Activated CD4-positive, alpha-beta T cell treated with anti-CD3 and anti-CD28 coated beads, Interleukin-2, amount 10 ng/mL, durations not matched to agents 24 days and 14 days (primary cell): ENCODE measurements around the gene BLCAP. TPM values are rescaled to one million over a fixed set of nuclear protein-coding genes. Genes with fewer than 3 reads are reported as not detected.
"Not testable (repeated sequence)": the region's sequence is repeated elsewhere in the genome, so short reads cannot be mapped to it uniquely, and the experiment has no call there.

ENCODE experiments used
- DNase-seq: peaks from one replicate; pipeline ENCODE4 v3.0.0; 2022
- H3K27ac Mint-ChIP-seq: one replicate; pipeline ENCODE4 v1.8.0; 2022; ENCODE audit warnings: mild to moderate bottlenecking, mixed read lengths
- H3K27me3 Mint-ChIP-seq: one replicate; pipeline ENCODE4 v1.8.0; 2022; ENCODE audit warnings: mixed read lengths
- H3K36me3 Mint-ChIP-seq: one replicate; pipeline ENCODE4 v1.8.0; 2022; ENCODE audit warnings: low read depth, mild to moderate bottlenecking, mixed read lengths
- H3K4me1 Mint-ChIP-seq: one replicate; pipeline ENCODE4 v1.8.0; 2021; ENCODE audit warnings: mixed read lengths
- H3K4me3 Mint-ChIP-seq: one replicate; pipeline ENCODE4 v1.8.0; 2022; ENCODE audit warnings: mild to moderate bottlenecking, moderate library complexity, mixed read lengths
- H3K9me3 Mint-ChIP-seq: one replicate; pipeline ENCODE4 v1.8.0; 2021; ENCODE audit warnings: mixed read lengths
- intact Hi-C: fragments of 100-400 bp; cut with micrococcal nuclease; formaldehyde crosslinking; loops from one replicate; pipeline ENCODE4 v1.15.1; 2023
- total RNA-seq: library from RNA; stranded (reverse); gene quantifications from 2 replicates; pipeline ENCODE4 v1.2.3, GENCODE V29; 2022

BLCAP gene
- total RNA-seq, 1 donor from 2014 or later: 31.7 TPM

DNA sequence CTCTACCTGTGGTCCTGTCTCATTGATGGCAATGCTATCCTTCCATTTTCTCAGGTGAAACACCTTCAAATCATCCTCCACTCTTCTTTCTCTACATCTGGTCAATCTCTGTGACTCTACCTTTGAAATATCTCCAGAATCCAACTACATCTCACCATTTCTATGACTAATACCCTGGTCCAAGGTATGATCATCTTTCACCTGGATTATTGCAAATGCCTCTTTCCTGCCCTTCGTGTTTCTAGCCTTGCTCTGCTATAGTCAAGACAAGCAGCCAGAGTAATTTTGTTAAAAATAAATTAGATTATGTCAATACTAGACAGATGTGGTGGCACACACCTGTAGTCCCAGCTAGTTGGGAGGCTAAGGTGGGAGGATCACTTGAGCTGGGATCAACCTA lies 17.8 kb upstream of the BLCAP start:
- intact Hi-C loops: no loop called here
- no peak overlapping the region for H3K4me3 Mint-ChIP-seq

DNA sequence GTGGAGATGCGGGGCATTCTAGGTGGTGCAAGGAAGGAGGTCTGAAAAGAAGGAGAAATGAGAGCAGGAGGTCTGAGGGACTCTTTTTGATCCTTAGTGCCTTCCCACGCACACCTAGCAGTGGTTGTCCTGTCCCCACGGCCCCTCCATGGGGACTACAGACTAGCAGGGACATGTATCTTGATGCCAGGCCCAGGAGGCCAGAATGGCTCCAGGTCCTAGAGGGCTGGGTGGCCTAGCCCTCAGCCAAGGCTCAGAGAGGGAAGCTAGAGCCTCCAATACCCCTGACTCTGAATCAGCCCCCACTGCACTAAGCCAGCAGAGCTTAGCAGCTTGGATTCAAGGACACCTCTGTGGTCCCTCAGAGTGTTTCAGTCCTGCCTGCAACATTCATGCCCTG lies 16.7 kb upstream of the BLCAP start:
- Mint-ChIP-seq H3K9me3 (no peaks in the 10 kb centered on the region), H3K27ac (no peak overlapping the region), H3K4me1 (no peaks in the 10 kb centered on the region), H3K27me3 (peaks cover 7% of the 10 kb centered on the region), H3K36me3 (no peaks in the 10 kb centered on the region), H3K4me3 (no peak overlapping the region)
- DNase-seq: no peak
- intact Hi-C loops: no loop called here

More for the DNA sequence above, 17.8 kb upstream of the BLCAP start:
- Mint-ChIP-seq H3K27me3 (peaks cover 9% of the 10 kb centered on the region), H3K27ac (no peak overlapping the region), H3K36me3 (no peaks in the 10 kb centered on the region), H3K4me1 (no peaks in the 10 kb centered on the region), H3K9me3 (no peaks in the 10 kb centered on the region)
- no peak for DNase-seq

DNA sequence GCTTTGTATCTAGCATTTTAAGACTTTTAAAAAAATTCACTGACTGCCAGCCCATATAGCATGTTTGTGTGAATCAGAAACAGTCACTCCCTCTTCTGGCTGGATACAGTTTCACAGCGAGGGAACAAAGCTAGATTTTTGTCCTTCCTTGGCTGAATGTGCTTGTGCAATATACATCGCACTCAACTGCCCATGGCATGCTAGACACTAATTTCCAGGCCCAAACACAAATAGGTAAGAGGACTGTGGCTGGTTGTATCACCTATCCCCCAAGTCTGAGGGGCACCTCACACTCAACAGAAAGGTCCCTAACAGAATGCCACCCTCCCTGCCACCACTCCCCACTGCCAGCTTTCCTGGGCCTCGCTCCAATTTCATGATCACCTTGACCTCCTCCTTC lies 16.2 kb upstream of the BLCAP start:
- no peaks in the 10 kb centered on the region for H3K36me3 Mint-ChIP-seq
- H3K27ac Mint-ChIP-seq: no peak overlapping the region
- no peak overlapping the region for H3K4me3 Mint-ChIP-seq
- intact Hi-C loops: no loop called here
- peaks cover 10% of the 10 kb centered on the region for H3K27me3 Mint-ChIP-seq
- no peaks in the 10 kb centered on the region for H3K9me3 Mint-ChIP-seq
- H3K4me1 Mint-ChIP-seq: no peaks in the 10 kb centered on the region
- no peak for DNase-seq

DNA sequence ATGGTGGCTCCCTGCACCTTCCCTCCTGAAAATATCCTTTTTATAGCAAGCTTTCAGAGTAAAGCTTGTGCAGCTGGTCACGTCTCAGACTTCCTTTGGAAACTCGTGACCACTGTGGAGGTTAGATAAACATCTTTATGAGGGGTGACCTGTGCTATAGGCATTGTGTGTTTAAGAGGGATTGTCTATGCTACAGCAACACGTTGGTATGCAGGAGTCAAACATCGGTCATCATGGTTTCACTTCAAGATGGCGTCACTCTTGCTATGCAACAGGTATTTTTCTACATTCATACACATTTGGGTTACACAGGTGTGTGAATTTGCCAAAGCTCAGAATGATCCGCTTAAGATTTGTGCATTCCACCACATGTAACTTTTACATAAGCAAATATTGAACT lies 14.6 kb upstream of the BLCAP start:
- Mint-ChIP-seq H3K4me3 (no peak overlapping the region), H3K9me3 (no peaks in the 10 kb centered on the region)
- intact Hi-C loops: no loop called here

DNA sequence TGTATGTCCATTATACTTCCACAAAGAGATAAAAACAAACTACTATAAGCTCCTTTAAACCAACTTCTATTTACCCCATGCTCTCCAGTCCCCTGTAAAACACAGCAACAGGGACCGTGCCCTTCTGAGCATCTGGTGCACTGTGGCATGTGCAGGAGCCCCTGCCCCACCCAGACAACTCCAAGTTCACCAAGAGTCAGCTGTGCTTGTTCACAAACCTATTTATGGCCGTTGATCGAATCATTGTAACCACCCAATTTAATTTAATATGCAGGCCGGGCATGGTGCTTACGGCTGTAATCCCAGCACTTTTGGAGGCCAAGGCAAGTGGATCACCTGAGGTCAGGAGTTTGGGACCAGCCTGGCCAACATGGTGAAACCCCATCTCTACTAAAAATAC lies 13.7 kb upstream of the BLCAP start:
- no peak for DNase-seq
- no peak overlapping the region for H3K4me3 Mint-ChIP-seq
- no peaks in the 10 kb centered on the region for H3K4me1 Mint-ChIP-seq
- peaks cover 19% of the 10 kb centered on the region for H3K27me3 Mint-ChIP-seq
- no peaks in the 10 kb centered on the region for H3K36me3 Mint-ChIP-seq
- H3K27ac Mint-ChIP-seq: no peak overlapping the region
- intact Hi-C loops: no loop called here
- H3K9me3 Mint-ChIP-seq: no peaks in the 10 kb centered on the region

More for the DNA sequence above, 14.6 kb upstream of the BLCAP start:
- Mint-ChIP-seq H3K27ac (no peak overlapping the region), H3K4me1 (no peaks in the 10 kb centered on the region), H3K36me3 (no peaks in the 10 kb centered on the region), H3K27me3 (peaks cover 15% of the 10 kb centered on the region)
- DNase-seq: no peak

DNA sequence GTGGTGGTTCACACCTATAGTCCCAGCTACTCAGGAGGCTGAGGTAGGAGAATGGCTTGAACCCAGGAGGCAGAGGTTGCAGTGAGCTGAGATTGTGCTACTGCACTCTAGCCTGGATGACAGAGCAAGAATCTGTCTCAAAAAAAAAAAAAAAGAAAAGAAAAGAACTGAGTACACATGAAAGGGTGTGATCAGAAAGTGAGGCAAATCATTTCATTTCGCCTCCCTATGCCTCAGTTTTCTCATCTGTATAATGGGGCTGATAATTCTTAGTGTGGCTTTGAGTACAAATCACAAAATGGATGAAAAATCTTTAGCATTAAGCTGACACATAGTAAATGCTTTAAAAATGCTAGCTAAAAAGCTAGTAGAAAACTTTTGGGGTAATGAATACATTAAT lies 13.2 kb upstream of the BLCAP start:
- H3K27me3 Mint-ChIP-seq: peaks cover 19% of the 10 kb centered on the region
- H3K4me3 Mint-ChIP-seq, H3K36me3 Mint-ChIP-seq, H3K27ac Mint-ChIP-seq, DNase-seq, H3K4me1 Mint-ChIP-seq, H3K9me3 Mint-ChIP-seq, intact Hi-C loops: not testable (repeated sequence)

DNA sequence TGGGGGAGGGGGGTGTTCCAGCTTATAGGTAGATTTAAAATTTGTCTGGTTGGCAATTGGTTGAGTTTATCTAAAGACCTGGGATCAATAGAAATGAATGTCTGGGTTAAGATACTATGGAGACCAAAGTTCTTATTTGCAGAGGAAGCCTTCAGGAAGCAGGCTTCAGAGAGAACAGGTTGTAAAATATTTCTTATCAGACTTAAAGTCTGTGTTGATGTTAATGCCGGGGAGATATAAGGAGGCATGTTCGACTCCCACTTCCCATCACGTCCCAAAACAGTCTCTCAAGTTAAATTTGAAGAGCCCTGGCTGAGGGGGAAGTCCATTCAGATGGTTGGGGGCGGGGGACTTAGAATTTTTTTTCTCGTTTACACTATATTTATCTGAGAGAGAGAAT lies 12.3 kb upstream of the BLCAP start:
- DNase-seq: no peak
- Mint-ChIP-seq H3K36me3 (no peaks in the 10 kb centered on the region), H3K4me1 (no peaks in the 10 kb centered on the region), H3K4me3 (no peak overlapping the region), H3K27me3 (peaks cover 17% of the 10 kb centered on the region), H3K9me3 (no peaks in the 10 kb centered on the region), H3K27ac (no peak overlapping the region)
- intact Hi-C loops: no loop called here

DNA sequence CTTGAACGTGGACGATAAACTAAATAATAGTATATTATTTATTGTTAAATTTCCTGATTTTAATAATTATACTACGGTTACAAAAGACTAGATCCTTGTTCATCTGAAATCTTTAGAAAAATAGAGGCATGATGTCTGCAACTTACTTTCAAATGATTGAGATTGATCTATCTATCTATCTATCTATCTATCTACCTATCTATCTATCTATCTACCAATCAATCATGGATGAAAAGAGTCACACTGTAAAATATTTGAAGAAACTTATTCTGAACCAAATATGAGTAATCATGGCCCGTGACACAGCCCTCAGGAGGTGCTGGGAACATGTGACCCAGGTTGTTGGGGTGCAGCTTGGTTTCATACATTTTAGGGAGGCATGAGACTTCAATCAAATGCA lies 11.7 kb upstream of the BLCAP start:
- DNase-seq: no peak

DNA sequence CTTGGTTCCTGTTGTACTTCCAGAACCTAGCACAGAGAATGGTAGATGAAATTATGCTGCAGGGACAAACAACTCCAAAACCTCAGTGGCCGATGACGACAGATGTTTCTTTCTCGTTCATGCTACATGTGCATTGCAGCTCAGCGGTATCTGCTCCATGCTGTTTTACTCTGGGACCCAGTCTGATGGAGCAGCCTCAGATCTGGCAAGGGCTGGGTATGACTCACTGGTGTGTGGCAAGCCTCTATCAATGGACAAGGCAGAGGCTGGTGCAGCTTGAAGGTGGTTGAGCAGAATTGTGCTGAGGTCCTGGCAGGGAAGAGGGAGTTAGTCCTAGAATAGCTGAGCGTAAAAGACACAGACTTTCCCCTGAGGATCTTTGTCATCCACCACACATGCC lies 10.3 kb upstream of the BLCAP start:
- H3K9me3 Mint-ChIP-seq: no peaks in the 10 kb centered on the region
- DNase-seq: no peak
- H3K27me3 Mint-ChIP-seq: peaks cover 15% of the 10 kb centered on the region
- H3K4me3 Mint-ChIP-seq: no peak overlapping the region
- H3K36me3 Mint-ChIP-seq: no peaks in the 10 kb centered on the region
- no peak overlapping the region for H3K27ac Mint-ChIP-seq
- intact Hi-C loops: no loop called here
- peaks cover 6% of the 10 kb centered on the region for H3K4me1 Mint-ChIP-seq

More for the DNA sequence above, 11.7 kb upstream of the BLCAP start:
- no peak overlapping the region for H3K27ac Mint-ChIP-seq
- H3K4me1 Mint-ChIP-seq: peaks cover 4% of the 10 kb centered on the region
- no peaks in the 10 kb centered on the region for H3K9me3 Mint-ChIP-seq
- peaks cover 17% of the 10 kb centered on the region for H3K27me3 Mint-ChIP-seq
- H3K4me3 Mint-ChIP-seq: no peak overlapping the region
- intact Hi-C loops: no loop called here
- no peaks in the 10 kb centered on the region for H3K36me3 Mint-ChIP-seq

DNA sequence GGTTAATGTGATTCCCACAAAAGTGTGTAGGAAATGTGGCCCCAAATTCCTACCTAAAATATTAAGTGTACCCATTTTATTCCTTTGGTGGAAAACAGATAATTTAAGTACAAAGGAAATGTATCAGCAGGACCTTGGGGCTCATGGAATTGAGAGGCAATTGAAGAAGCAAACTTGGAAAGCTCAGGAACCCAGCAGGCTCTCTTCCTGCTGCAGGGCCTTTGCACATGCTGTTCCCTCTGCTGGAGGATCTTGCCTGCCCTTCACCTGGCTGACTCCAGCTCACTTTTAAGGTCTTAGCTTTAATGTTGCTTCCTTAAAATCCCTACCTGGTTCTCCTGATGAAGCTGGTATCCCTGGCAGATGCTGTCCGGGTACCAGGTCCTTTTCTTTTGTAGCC lies 9.8 kb upstream of the BLCAP start:
- intact Hi-C loops: no loop called here
- DNase-seq: no peak
- peaks cover 15% of the 10 kb centered on the region for H3K27me3 Mint-ChIP-seq
- no peak overlapping the region for H3K4me3 Mint-ChIP-seq
- H3K9me3 Mint-ChIP-seq: no peaks in the 10 kb centered on the region
- no peak overlapping the region for H3K27ac Mint-ChIP-seq
- H3K36me3 Mint-ChIP-seq: no peaks in the 10 kb centered on the region
- peaks cover 6% of the 10 kb centered on the region for H3K4me1 Mint-ChIP-seq

DNA sequence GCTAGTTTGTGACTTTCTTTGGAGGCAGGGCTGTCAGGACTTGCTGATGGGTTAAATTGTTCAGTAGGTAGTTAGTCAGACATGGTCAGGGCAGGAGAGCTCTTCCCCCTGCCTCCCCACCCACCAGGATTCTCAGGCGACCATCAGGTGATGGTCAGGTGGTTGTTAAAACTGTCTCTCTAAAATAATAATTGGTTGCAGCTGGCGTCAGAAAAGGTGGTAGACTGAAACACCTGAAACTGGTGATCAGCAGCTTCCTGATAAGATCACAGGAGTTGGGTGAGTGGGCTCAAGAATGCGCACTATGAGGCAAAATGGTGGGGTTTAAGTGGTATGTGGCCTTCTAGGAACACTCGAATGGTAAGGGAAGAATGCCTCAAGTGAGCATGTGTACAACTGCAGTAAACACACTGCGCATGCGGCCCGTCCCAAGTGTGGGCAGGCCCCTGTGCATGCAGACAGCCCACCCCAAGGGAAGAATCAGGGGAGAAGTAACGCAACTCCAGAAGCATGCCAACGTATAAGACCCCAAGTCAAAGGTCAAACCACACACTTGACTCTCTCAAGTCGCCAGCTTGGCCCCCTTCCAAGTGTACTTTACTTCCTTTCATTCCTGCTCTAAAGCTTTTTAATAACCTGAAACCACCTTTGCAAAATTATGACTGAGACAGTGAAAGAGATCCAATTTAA lies 7.9 kb upstream of the BLCAP start:
- H3K4me3 Mint-ChIP-seq: no peak overlapping the region
- no peaks in the 10 kb centered on the region for H3K9me3 Mint-ChIP-seq
- intact Hi-C loops: loop anchor here (2.0 kb wide), 1 partner anchor 151 kb away; no protein-coding TSS in a partner anchor
- DNase-seq: no peak
- peaks cover 12% of the 10 kb centered on the region for H3K27me3 Mint-ChIP-seq
- H3K4me1 Mint-ChIP-seq: peaks cover 6% of the 10 kb centered on the region
- no peaks in the 10 kb centered on the region for H3K36me3 Mint-ChIP-seq
- no peak overlapping the region for H3K27ac Mint-ChIP-seq

DNA sequence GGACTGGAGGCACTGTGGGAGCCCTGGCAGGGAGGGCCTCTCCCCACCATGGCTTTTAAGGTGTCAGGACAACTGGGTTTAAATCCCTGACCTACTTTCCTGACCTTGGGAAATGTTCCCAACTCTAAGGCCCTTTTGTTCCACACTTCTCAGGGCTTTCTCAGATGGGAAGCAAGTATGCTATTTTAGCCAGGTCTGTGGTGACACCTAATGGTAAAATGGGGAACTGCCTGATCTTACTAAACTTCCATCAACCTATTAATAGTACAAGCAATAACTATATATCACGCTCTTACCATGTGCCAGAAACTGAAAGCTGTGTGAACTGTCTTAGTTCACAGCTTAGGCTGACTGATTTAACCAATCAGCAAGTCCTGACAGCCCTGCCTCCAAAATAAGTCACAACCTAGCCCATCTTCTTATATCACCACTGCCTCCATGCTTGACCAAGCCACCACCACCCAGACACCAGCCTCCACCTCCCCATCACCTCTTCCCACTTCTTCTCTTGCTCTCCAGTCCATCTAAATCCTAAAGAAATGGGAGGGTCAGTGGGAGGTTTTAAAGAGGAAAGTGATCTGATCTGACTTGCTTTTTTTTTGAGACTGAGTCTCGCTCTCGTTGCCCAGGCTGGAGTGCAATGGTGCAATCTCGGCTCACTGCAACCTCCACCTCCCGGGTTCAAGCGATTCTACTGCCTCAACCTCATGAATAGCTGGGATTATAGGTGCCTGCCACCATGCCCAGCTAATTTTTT lies 6.9 kb upstream of the BLCAP start:
- intact Hi-C loops: loop anchor here (1.0 to 2.0 kb wide), 4 partner anchors 142 to 336 kb away; no protein-coding TSS in a partner anchor
- no peak overlapping the region for H3K27ac Mint-ChIP-seq
- no peak overlapping the region for H3K4me3 Mint-ChIP-seq
- H3K4me1 Mint-ChIP-seq: peaks cover 6% of the 10 kb centered on the region
- no peaks in the 10 kb centered on the region for H3K36me3 Mint-ChIP-seq
- peaks cover 12% of the 10 kb centered on the region for H3K27me3 Mint-ChIP-seq
- peak; percentile 88 for DNase-seq
- H3K9me3 Mint-ChIP-seq: no peaks in the 10 kb centered on the region

DNA sequence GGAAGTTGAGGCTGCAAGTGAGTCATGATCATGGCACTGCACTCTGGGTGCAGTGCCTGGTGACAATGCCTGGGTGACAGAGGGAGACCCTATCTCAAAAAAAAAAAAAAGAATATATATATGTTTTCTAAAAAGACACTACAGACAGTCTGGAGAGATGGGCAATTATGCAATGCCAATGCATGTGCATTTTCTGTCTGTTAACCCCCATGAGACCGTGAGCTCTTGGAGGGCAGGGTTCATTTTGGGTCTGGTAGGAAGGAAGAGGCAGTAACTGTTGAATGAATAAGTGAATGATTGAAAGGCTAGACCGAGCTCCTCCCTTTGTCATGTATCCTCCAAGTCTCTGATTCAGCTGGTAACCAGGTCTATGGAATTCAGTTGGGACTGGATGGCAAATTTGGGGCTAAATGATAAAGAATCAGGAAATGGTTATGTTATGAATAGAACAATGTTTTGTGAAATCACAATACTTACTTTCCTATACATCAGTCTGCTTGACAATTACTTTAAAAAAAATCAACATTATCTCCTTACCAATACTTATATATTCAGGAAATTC lies 5.6 kb upstream of the BLCAP start:
- Mint-ChIP-seq H3K36me3 (peaks cover 2% of the 10 kb centered on the region), H3K27me3 (peaks cover 11% of the 10 kb centered on the region), H3K9me3 (no peaks in the 10 kb centered on the region), H3K4me1 (peaks cover 16% of the 10 kb centered on the region), H3K27ac (no peak overlapping the region), H3K4me3 (no peak overlapping the region)
- no peak for DNase-seq
- intact Hi-C loops: no loop called here

DNA sequence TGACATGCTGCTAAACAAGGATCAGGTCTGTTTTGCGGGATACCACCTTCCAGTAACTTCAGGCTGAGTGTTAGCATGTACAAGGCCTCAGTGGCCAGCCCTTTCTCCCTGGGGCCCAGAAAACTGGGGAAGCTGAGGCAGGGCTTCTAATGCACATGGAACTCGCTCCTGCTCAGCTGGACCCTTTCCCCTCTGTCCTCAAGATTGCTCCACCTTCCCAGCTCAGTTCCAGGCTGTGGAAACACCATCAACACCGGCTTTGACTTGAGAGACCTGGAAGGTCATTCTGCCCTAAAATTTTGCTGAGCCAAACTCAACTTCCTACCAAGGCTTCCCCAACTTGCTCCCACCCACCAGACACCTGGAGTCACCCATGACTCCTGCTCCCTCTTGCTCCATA lies 4.2 kb upstream of the BLCAP start:
- no peak for DNase-seq
- H3K27ac Mint-ChIP-seq: no peak overlapping the region
- peaks cover 5% of the 10 kb centered on the region for H3K36me3 Mint-ChIP-seq
- intact Hi-C loops: no loop called here
- peaks cover 19% of the 10 kb centered on the region for H3K4me1 Mint-ChIP-seq
- no peaks in the 10 kb centered on the region for H3K9me3 Mint-ChIP-seq
- H3K4me3 Mint-ChIP-seq: no peak overlapping the region
- peaks cover 6% of the 10 kb centered on the region for H3K27me3 Mint-ChIP-seq
